ENCODE data around the gene GDI1.

GRCh38 chrX:154468217-154468616 is 31.3 kb downstream of the GDI1 start:
- TF ChIP-seq CTCF (IDR thresholded peaks at IDR 0.05; ENCODE audit: low read depth, low read length): no peak
- TF ChIP-seq, protein P1, sequence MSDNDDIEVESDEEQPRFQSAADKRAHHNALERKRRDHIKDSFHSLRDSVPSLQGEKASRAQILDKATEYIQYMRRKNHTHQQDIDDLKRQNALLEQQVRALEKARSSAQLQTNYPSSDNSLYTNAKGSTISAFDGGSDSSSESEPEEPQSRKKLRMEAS (IDR thresholded peaks at IDR 0.05; ENCODE audit: low read depth, low read length): no peak

All from NB4 (cell line).